HG02981 (cell line): ENCODE data around the gene VAV3.

Experiments
- ATAC-seq: cut with Tn5 transposase; IDR thresholded peaks from one replicate; pipeline ENCODE4 v1.9.1; 2021; ENCODE audit warnings: mild to moderate bottlenecking, moderate library complexity; ENCODE audit not compliant: unreplicated experiment

The VAV3 gene

GRCh38 chr1:107975851-107976250 is 10.9 kb upstream of the VAV3 start:
- ATAC-seq: no peak

DNA sequence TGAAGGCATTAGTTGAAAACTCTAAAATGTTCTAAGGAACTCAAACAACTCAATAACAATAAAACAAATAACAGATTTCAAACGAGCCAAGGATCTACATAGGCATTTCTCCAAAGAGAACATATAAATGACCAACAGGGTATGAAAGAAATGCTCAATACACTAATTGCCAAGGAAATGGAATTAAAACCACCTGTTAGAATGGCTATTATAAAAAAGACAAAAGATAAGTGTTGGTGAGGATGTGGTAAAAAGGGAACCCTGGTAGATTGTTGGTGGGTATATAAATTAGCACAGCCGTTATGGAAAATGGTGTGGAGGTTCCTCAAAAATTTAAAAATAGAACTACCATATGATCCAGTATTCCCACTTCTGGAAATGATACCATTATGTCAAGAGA is 9.1 kb upstream of the VAV3 start:
- no peak for ATAC-seq

- ATAC-seq: no peak
These were observed 7.6 kb upstream of the VAV3 start for GRCh38 chr1:107972391-107973180.

DNA sequence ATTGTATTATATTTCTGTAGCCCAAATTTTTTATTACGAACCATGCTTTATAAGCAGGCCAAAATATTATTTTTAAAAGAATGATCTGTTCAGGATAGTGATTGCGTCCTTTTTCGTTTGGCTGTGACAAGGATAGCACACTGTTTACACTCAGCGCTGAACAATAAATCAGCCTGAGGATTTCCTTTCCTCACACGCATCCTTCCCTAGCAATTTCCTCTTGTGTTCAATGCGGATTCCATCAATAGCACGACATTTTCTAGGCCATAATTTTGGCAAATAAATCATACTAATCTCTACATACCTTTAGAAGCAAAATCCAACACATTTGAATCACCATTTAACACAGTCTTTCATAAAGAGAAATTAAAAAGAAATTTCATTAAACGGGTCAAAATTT is 1.6 kb upstream of the VAV3 start:
- ATAC-seq: no peak

DNA sequence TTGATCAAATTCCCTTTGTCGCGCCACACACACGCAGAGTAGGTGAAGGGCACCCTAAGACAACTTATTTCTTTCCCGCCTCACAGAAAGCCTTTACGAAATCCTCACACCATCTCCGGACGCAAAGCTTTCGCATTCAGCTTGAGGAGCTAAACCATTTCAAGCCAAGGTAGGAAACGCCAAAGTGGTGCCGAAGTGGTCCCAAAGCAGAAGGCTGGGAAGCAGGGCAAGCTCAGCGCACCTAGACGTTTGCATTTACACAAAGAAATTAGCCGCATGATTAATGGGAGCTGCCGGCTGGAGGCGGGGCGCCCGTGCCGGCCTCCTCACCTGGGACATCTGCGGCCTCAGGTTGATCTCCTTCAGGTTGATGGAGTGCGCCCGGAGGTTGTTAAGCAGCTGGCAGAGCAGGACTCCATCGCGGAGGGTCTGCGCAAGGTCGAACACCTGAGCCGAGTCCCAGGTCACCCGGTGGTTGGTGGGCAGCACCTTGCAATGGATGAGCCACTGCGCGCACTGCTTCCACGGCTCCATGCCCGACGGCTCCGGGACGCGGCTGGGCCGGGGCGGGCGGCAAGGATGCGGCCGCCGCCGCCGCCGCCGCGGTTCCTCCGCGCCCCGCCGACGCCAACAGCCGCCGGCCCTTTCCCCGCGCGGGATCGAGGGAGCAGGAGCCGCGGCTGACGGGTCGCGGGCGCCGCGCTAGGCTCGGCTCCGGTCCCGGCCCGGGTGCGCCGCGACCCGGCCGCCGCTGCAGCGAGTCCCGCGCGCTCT is 457 bp downstream of the VAV3 start:
- no peak for ATAC-seq

DNA sequence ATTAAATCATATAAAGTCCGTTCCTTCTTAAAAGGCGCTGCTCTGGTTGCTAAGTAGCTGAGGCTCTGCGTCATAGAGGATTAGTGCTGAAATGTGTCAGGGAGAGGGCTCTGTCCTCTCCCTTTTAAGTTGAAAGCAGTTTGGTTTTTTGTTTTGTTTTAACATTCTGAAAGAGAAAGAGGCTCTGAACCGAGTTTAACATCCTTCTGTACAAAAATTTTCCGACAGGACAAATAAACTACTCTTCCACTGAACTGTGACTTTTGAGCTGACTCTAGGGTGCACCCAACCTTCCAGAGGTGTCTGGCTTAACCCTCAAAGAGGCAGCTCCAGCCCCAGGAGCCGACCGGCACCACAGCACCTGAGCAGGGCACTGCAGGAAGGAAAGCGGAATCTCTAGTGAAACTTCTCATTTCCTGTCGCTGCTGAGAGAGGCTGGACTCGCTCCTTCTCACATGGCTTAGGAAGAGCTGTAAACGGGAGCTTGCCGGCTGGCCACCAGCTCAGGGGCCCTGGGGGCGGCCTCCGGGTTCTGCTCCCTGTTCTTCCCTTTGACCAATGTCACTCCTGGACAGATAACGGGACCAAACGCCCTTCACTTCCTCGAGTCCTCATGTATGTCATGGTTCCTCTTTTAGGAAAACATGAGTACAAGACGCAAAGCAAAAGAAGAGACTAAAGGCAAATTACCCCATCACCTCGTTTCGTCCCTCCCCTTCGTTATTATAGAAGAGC is 1.2 kb downstream of the VAV3 start:
- ATAC-seq: peak; percentile 76

- no peak for ATAC-seq
These were observed 2.0 kb downstream of the VAV3 start for GRCh38 chr1:107963008-107963407.

DNA sequence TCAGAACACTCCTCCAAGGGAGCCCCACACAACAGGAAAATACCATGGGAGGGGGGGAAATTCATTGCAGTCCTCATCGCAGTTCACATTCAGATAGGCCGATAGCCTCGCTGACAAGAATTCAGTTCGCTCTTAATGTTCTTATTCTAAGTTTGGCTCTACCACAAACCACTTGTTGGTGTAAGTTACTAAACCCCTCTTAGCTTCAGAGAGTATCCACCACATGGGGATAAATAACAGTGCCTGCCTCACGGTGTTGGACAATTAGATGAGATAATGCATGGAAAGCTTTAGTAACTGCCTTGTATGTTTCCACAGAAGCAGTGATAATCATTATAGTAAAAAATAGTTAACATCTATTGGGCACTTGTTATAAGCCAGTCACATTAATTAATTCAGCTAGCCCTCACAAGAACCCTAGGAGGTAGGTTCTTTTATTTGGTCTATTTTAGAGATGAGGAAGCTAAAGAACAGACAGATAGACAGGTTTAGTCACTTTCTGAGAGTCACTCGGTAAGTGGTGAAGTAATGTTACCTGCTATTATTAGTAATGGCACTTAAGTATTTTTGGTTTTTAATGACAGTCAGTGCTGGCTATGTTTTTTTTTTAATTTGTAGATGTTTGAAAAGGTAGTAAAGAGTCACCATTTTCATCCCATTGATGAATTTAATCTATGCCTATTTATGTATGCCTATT is 10.1 kb downstream of the VAV3 start:
- no peak for ATAC-seq

GRCh38 chr1:107954126-107954525 is 10.9 kb downstream of the VAV3 start:
- no peak for ATAC-seq

DNA sequence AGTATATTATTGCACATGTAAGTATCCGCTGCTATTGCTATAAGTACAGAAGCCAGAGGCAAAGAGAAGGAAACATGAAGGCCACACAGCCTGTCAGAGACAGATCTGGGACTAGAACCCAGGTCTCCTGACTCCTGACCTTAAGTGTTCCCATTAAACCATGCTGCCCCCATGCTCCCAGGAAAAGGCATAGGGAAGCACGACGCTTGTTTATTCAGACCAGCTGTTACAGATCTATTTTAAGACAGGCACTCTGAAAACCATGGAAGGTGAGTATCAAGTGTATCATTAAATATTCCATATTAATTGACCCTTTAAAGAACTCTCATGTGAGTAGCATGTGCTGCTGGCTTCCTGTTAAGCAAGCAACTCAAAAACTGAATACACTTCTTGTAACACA is 11.4 kb downstream of the VAV3 start:
- ATAC-seq: no peak

DNA sequence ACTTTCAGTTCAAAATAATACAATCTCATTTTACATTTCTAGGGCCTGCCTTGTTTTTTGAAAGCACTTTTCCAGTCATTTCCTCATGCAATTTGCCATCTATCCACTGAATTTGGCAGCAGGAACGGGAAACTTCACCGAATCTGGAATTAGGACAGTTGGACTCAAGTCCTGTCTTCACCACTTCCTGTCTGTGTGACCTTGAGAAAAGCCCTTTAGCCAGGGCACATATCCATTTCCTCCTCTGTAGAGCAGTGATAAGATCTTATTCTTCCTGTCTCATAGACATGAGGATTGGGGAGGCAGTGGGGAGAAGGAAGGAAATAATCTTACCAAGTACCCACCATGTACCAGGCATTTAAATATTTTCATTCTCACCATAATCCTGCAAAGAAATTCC is 12.0 kb downstream of the VAV3 start:
- no peak for ATAC-seq

DNA sequence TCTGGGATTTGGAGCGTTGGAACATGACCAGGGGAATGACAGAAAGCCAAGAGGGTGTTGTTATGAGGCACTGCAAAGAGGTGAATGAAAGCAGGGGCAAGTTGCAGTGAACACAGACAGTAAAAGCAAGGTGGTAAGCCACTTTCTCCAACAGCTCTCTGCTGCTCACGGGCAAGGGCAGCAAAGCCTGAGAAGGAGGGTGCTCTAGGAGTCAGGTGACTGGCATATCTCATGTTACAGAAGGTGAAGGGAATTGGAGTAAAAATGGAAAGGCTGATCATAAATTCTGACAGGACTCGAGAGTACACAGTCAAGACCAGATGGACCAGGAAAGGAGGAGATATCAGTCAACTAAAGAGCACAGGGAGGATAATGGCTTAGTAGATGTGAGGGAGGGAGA is 14.5 kb downstream of the VAV3 start:
- ATAC-seq: no peak

DNA sequence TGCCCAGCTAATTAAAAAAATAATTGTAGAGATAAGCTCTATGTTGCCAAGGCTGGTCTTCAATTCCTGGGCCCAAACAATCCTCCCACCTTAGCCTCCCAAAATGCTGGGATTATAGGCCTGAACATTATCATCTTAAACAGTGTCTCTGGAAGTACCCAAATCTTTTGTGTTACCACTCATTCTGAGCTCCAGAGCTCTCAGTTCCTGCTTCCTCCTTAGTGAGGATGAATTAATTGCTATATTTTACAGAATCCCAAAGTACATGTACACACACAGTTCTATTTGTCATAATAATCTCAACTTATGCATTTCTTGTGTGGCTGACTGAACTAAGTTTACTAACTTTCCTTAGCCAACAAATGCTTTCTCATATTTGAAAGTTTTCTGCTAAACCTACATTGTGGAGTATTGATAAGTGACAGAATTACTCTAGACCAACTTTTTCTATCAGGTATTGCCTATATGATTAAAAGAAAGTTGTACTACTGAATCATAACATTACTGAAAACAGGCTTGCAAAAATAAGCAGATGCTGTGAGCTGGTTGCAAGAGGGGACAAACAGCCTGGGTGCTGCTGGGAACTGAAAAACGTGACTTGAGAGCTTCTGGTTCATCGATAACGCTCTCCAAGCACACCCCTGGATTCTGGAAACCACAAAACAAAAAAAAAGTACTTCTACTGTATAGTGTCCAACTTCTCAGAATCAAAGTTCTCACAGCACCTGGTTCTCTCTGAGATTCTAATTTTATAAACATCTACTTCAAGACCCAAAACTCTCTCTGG is 15.3 kb downstream of the VAV3 start:
- no peak for ATAC-seq

GRCh38 chr1:107946794-107947193 is 18.2 kb downstream of the VAV3 start:
- no peak for ATAC-seq

GRCh38 chr1:107943694-107944093 is 21.3 kb downstream of the VAV3 start:
- ATAC-seq: no peak

GRCh38 chr1:107942814-107943213 is 22.2 kb downstream of the VAV3 start:
- ATAC-seq: no peak

GRCh38 chr1:107941531-107941930 is 23.4 kb downstream of the VAV3 start:
- no peak for ATAC-seq

- no peak for ATAC-seq
These were observed 23.9 kb downstream of the VAV3 start for GRCh38 chr1:107941123-107941522.

GRCh38 chr1:107940701-107941100 is 24.3 kb downstream of the VAV3 start:
- no peak for ATAC-seq

DNA sequence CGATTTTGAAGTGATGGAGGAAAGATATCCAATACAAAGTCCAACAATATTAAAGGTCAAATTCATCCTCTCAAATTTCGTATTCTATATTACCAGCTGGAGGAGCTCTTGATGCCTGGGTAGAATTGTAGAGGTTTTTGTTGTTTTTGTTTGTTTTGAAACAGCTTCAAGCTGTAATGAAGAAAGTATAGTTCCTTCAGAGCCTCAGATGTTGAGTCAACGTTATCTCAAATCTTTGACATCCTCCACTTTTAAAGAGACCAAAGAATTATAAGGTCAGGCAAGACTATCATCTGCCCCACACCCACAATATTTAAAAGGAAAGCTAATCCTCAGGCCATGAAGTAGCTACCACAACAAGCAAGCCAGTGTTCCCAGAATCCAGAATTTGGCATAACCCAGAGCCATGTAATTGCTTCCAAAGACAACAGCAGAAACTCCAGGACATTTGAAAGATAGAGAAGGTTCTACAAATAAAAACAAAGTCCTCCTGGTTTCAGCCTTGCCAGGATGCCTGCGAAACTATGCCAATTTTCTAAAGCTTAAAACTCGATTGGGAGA is 24.9 kb downstream of the VAV3 start:
- no peak for ATAC-seq
